IMR-90 (cell line): ENCODE results near the gene IL21R.

Experiments used
- CHD1 ChIP-seq: IDR thresholded peaks from 2 replicates; pipeline ENCODE4 v1.6.1; 2012; ENCODE audit warnings: low read depth, low read length, improper control_type of control experiment
- MXI1 ChIP-seq: IDR thresholded peaks from 2 replicates; pipeline ENCODE4 v1.6.1; 2012; ENCODE audit warnings: low read depth, mild to moderate bottlenecking, low read length, moderate library complexity, borderline replicate concordance
- POLR2A ChIP-seq: IDR thresholded peaks from 2 replicates; pipeline ENCODE4 v1.6.1; 2012; ENCODE audit warnings: mild to moderate bottlenecking, low read depth, low read length
- RAD21 ChIP-seq: IDR thresholded peaks from 2 replicates; pipeline ENCODE4 v1.6.1; 2012; ENCODE audit warnings: low read length, improper control_type of control experiment
- RCOR1 ChIP-seq: IDR thresholded peaks from 2 replicates; pipeline ENCODE4 v1.6.1; 2012; ENCODE audit warnings: mild to moderate bottlenecking, low read length, improper control_type of control experiment; ENCODE audit not compliant: insufficient replicate concordance
- TF ChIP-seq, protein P1 (sequence below): conservative IDR thresholded peaks from 2 replicates; pipeline ENCODE4 v1.5.1; 2012; ENCODE audit warnings: mild to moderate bottlenecking, low read depth, low read length, improper control_type of control experiment
- TF ChIP-seq, protein P2 (sequence below): fragments of 150-350 bp; IDR thresholded peaks from 2 replicates; pipeline ENCODE4 v1.6.1; 2017; ENCODE audit warnings: mild to moderate bottlenecking, antibody characterized with exemption, low read length, low read depth

DNA sequence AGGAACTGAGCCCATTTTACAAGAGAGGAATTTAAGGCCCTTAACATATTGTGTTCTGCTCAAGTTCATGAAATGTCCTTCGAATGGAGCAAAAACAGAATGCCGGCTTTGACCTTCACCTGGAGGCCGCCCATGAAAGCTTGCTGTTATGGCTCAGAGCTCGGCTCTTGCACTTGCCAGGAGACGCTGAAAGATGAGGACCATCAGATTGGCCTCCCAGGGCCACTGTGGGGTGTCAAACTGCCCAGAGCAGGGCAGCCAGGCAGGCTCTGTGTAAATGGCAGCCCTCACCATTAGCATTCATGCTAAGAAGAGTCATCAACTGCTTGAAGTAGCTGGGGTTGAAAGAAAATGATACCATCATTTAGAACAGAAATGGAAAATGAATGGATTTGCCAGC lies 39.3 kb downstream of the IL21R start:
- TF ChIP-seq RAD21 (no peak), POLR2A (no peak), RCOR1 (no peak), MXI1 (no peak), CHD1 (no peak)
- TF ChIP-seq, protein P1, sequence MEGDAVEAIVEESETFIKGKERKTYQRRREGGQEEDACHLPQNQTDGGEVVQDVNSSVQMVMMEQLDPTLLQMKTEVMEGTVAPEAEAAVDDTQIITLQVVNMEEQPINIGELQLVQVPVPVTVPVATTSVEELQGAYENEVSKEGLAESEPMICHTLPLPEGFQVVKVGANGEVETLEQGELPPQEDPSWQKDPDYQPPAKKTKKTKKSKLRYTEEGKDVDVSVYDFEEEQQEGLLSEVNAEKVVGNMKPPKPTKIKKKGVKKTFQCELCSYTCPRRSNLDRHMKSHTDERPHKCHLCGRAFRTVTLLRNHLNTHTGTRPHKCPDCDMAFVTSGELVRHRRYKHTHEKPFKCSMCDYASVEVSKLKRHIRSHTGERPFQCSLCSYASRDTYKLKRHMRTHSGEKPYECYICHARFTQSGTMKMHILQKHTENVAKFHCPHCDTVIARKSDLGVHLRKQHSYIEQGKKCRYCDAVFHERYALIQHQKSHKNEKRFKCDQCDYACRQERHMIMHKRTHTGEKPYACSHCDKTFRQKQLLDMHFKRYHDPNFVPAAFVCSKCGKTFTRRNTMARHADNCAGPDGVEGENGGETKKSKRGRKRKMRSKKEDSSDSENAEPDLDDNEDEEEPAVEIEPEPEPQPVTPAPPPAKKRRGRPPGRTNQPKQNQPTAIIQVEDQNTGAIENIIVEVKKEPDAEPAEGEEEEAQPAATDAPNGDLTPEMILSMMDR, result no peak
- TF ChIP-seq, protein P2, sequence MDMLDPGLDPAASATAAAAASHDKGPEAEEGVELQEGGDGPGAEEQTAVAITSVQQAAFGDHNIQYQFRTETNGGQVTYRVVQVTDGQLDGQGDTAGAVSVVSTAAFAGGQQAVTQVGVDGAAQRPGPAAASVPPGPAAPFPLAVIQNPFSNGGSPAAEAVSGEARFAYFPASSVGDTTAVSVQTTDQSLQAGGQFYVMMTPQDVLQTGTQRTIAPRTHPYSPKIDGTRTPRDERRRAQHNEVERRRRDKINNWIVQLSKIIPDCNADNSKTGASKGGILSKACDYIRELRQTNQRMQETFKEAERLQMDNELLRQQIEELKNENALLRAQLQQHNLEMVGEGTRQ, result no peak
